Kidney glomerular epithelial cell (primary cell): ENCODE results near the gene PBX4.

Source experiments
- DNase-seq: peaks from one replicate; lab custom pipeline; 2025; lab: John Stamatoyannopoulos, UW

PBX4 gene

GRCh38 chr19:19554074-19555023, 64.1 kb downstream of the PBX4 start:
- no peak for DNase-seq

DNA sequence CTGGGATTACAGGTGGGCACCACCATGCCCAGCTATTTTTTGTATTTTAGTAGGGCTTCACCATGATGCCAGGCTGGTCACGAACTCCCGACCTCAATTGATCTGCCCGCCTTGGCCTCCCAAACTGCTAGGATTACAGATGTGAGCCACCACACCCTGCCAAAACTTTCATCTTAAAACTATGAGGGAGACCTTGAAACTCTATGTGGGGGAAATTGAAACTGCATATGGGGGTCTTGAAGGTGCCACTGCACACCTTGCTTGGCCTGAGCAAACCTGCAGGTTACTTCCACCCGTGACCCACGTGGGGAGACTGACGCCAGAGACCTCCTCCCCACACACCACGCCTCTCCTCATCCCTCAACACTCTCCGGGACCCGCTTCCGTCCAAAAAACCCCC, 64.8 kb downstream of the PBX4 start:
- no peak for DNase-seq

DNA sequence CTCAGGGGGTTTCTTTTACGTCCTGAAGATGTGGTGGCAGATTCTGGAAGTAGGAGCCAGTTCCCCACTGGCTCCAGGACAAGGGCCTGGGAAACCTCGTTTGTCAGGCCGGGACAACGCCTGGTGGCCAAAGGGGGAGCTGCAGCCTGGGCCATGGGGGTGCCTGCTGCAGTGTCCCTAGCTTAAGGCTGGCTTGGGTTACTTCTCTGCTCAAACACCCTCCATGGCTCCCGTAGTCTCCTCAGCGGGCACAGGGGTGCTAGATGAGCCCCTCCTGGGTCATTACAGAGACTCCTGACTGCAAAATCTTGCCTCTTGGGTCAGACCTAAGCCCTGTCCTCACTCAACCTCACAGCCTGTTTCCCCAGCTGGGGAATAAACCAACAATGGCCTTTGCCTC, 65.7 kb downstream of the PBX4 start:
- DNase-seq, result peak; percentile 7

DNA sequence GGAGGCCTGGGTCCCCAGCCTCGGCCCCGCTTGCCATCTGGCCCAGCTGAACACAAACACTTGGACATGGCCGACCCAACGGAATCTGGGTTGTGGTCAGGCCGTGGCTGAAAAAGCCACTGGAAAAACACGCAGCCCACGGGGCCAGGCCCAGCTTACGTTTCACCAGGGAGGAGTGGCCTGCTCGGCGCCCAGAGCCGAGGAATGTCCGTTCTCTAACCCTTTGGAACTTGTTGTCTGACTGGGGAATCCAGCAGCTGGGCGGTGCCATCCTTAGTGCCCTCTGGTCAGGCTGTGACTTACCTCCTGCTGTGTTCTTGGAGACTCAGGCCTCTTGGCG, 66.7 kb downstream of the PBX4 start:
- DNase-seq, result no peak

- no peak for DNase-seq
Observed at GRCh38 chr19:19550972-19551852, 67.3 kb downstream of the PBX4 start.

- no peak for DNase-seq
Observed at GRCh38 chr19:19550485-19550929, 68.0 kb downstream of the PBX4 start.

GRCh38 chr19:19549804-19550464, 68.6 kb downstream of the PBX4 start:
- no peak for DNase-seq

DNA sequence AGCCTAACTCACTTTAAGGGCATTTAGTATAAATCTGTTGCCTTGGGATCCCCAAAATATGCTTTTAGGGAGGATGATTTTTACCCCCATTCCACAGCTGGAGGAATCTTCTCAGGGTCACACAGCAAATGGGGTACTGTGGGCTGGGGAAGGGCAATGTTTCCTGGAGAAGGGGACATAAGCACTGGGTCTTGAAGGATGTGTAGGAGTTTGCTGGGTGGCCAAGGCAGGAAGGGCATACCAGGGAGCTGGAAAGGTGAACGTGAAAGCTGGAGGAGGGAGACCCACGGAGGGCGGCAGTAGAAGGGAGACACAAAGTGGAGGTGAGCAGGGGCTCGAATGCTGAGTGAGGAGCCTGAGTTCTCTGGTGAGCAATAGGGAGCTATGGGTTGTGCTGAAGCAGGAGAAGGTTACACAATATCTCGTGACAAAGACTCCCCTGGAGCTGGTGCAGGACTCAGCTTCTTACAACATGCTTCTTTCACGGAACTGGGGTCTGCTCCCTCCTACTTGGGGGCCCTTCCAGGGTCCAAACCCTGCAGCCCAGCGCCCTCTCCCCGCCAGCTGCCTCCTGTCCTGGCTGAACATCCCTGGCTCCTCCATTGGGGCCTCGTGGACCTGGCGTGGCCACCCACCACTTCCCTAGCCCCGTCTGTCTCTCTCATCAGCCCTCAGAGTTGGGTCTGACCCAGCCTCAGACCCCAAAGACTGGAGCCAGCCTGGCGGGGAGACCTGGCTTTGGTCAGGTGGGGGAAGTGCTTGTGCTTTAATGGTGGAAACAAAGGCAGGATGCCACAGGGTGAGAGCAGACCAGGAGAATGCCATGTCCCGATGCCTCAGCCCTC, 69.3 kb downstream of the PBX4 start:
- DNase-seq, result no peak

GRCh38 chr19:19547674-19548336, 70.7 kb downstream of the PBX4 start:
- no peak for DNase-seq

GRCh38 chr19:19546751-19547162, 71.7 kb downstream of the PBX4 start:
- no peak for DNase-seq

GRCh38 chr19:19545707-19546106, 72.8 kb downstream of the PBX4 start:
- no peak for DNase-seq

DNA sequence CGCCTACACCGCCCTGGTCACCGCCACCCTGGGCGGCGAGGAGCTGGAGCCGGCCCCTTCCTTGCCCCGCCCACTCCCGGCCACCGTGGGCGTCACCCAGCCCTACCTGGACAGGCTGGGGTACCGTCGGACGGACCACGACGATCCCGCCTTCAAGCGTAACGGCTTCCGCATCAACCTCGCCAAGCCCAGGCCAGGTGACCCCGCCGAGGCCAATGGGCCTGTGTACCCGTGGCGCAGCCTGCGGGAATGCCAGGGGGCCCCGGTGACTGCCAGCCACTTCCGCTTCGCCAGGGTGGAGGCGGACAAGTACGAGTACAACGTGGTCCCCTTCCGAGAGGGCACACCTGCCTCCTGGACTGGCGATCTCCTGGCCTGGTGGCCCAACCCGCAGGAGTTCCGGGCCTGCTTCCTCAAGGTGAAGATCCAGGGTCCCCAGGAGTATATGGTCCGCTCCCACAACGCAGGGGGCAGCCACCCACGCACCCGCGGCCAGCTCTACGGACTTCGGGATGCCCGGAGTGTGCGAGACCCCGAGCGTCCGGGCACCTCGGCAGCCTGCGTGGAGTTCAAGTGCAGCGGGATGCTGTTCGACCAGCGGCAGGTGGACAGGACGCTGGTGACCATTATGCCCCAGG, 73.4 kb downstream of the PBX4 start:
- no peak for DNase-seq

- no peak for DNase-seq
Observed at GRCh38 chr19:19544257-19544953, 74.1 kb downstream of the PBX4 start.

GRCh38 chr19:19543640-19544039, 74.8 kb downstream of the PBX4 start:
- no peak for DNase-seq

GRCh38 chr19:19543101-19543500, 75.4 kb downstream of the PBX4 start:
- DNase-seq, result no peak

GRCh38 chr19:19542507-19542906, 76.0 kb downstream of the PBX4 start:
- DNase-seq, result no peak

GRCh38 chr19:19541616-19542015, 76.9 kb downstream of the PBX4 start:
- DNase-seq, result no peak

GRCh38 chr19:19540715-19541515, 77.6 kb downstream of the PBX4 start:
- no peak for DNase-seq
